NAMALWA (cell line): ENCODE data around the gene PDZD2.
"Not testable (repeated sequence)": the region's sequence is repeated elsewhere in the genome, so short reads cannot be mapped to it uniquely, and the experiment has no call there.

Experiments
- DNase-seq: peaks from one replicate; pipeline ENCODE4 v3.0.0-alpha.2; 2015; ENCODE audit warnings: low spot score

The PDZD2 gene

DNA sequence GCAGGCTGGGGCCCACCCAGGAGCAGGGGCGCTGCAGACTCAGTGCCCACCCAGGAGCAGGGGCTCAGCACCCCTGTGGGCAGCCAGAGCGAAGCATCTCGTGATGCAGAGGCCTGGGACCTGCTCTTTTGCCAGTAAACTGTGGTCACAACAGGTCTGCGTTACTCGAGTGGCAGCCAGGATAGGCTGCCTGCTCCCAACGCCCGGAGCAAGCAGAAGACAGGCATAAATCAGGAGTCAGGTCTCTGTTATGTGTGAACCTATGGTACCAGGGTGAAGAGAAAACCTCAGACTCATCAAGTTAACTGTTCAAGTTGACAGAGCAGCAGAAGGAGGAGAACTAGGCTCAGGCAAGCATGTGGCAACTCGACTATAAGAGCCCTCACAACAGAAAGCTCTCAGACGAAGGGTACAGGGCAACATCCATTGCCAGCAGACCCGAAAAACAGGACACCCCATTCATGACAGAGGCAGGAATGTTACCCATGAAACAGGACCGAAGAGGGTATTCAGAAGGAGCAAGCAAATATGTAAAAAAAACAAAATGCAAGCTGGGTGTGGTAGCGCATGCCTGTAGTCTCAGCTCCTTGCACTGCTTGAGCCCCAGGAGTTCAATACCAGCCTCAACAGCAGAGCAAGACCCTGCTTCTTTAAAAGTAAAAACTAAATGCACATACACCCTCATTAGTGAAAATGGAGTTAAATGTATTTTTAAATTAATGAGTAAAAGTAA lies 463.5 kb downstream of the PDZD2 start:
- no peak for DNase-seq

- no peak for DNase-seq
Observed at GRCh38 chr5:32103521-32103920, 464.6 kb downstream of the PDZD2 start.

DNA sequence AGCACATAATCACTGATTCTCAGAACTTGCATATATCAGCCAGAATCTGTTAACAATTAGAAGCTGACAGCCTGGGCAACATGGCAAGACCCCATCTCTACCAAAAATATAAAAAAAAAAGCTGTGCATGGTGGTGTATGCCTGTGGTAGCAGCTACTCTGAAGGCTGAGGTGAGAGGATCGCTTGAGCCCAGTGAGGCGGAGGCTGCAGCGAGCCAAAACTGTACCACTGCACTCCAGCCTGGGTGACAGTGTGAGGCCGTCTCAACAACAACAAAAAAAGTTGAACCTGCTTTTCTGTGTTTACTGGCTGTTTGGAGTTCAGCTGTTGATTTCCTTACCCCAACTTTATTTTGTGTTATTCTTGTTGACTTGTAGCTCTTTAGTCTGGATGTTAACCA lies 468.4 kb downstream of the PDZD2 start:
- DNase-seq: no peak

DNA sequence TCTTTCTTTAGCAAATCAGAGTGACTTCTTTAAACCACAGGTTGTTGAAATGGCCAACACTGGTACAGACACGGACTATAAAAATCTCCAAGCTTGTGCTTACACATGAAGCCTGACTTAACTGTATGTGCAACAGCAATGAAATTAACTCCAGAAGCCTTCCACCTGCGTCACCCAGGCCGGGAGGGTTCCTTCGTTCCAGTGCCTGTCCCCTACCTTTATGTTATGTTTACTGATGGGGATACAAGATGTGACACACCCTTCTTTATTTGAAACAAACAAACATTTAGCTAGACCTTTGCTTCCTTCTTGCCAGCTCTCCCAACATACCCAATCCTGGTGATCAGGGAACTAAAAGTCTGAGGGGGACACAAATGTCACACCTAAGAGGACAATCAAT lies 469.2 kb downstream of the PDZD2 start:
- DNase-seq: no peak

- DNase-seq: no peak
Observed at GRCh38 chr5:32109236-32109635, 470.3 kb downstream of the PDZD2 start.

GRCh38 chr5:32110111-32110696 lies 471.3 kb downstream of the PDZD2 start:
- no peak for DNase-seq

- DNase-seq: no peak
Observed at GRCh38 chr5:32115985-32116384, 477.1 kb downstream of the PDZD2 start.

- DNase-seq: no peak
Observed at GRCh38 chr5:32116574-32117313, 477.8 kb downstream of the PDZD2 start.

GRCh38 chr5:32118922-32119321 lies 480.0 kb downstream of the PDZD2 start:
- DNase-seq: not testable (repeated sequence)

DNA sequence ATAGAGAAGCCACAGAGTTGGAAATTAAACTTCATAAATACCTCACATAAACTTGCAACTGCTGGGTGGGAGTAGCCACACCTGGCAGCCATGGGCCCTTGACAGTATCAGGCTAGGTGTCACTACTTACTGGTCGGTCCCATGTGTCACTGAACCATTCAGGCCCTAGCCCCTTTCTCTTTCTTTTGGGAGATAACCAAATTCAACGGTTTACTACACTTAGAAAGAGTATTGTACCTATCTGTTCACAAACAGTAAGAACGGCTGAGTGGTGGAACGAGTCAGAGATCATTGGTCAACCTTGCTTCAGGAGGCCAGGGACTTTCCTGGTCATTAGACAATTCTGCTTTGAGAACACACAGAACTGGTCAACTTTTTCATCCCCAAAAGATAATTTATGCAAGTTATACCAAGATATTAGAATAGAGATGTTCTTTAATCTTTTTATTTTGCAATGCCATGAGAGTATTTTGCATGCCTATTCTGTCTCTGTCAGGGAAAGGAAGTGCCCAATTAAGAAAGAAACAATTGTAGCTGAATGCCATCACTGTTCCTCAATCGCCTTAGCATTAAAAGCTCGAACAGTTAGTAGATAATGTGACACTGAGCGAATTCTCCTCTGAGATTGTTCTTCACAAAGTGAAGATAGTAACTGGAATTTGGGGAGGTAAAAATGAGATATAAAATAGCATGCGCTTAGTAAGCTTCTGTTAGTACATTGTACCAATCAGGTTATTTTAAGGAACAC lies 484.3 kb downstream of the PDZD2 start:
- DNase-seq: no peak

DNA sequence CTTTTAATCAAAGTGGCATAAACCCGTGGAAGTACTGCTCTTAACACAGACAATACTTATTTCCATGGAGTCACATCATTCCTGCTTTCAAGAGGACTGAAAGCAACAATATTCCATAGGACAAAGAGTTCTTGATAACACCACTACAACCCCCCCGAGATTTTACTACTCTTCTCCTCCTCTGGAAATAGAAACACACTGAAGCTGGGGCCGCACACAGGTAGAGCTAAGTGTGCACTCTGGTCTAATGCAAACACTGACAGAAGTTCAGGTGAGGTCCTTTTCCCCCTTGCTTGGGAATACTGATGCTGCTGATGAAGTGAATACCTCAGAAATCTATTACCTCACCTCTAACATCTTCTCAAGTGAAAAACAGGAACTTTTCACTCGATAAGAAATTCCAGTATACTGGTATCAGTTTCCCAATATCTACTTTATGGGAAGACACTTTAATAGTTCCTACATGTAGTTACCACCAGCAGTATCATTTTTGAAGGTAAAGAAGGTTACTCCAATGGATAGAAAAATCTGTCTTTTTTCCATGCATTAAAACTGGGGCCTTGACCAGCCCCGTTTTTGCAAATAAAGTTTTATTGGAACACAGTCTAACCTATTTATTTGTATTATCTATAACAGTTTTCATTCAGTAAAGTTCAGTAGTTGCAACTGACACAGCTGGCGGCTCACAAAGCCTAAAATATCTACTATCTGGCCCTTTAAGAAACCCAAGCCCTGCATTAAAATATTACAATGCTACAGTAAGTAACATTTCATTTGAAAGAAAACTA lies 485.2 kb downstream of the PDZD2 start:
- DNase-seq: no peak

DNA sequence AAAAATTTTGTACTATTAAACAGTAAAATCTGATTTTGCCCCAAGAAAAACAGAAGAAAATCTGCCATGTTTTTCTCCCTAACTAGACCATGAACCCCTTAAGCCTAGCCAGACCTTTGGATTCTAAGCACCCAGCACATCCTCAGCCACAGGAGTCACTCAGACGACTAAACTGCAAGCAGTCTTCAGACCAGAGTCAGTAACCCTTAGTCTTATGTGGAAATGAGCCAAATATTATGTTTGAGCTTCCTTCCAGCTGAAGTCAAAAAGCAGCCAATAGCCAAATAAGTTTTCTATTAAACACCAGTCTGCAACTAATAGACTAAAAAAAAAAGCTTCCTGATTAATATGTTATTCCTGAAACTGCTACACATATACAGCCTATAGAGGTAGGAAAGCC lies 487.8 kb downstream of the PDZD2 start:
- DNase-seq: no peak

DNA sequence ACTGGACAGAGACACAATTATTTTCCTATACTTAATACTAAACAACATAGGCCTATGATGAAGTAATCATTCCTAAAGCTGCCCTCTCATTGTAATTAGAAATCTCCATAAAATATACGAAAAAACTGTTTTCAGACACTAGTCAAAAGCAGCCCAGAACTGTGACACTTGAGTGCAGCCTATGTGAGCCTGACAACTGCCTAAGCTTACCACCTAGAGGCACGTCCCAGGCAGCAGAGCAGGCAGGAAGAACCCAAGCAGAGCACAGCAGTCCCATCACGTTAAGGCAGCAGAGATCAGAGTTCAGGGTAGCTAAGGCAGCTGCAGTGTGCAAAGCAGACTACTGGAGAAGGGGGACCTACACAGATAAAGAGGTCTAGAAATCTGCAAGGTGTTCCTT lies 488.8 kb downstream of the PDZD2 start:
- DNase-seq: no peak

DNA sequence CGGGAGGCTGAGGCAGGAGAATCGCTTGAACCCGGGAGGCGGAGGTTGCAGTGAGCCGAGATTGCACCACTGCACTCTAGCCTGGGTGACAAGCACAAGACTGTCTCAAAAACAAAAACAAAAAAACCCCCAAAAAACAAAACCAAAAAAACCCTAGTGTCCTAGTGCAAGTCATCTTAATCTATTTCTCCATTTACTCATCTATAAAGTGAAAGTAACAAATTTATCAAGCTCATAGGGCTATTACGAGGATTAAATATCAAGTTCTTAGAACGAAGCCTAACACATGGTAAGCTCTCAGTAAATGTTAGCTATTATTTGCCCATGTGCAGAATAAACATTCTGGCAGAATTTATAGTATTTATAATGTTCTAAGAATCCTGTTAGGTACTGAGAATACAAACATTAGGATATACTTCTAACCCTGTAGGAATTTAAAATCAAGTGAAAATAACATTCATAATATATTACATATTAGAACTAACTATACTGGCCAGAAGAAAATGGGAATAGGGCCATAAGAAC lies 490.2 kb downstream of the PDZD2 start:
- DNase-seq: no peak

GRCh38 chr5:32130865-32131264 lies 491.9 kb downstream of the PDZD2 start:
- no peak for DNase-seq

GRCh38 chr5:32131604-32132003 lies 492.7 kb downstream of the PDZD2 start:
- DNase-seq: no peak

GRCh38 chr5:32132757-32133156 lies 493.8 kb downstream of the PDZD2 start:
- DNase-seq: no peak

DNA sequence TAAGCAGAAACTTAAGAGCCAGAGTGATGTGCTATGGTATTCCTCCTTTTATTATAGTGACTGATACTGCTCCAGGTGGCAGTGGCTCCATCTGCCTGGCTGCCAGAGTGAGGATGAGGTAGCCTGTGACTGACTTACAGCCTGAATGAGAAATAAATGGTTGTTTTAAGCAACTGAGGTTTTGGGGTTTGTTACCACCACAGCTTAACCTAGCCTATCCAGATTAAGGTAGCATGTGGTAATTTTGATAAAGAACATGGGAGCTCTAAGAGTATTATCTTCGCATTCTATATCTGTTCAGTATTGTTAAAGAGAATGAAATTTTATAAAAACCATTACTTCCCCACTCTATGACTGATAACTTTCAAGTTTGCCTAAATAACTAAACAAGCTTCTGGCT lies 496.2 kb downstream of the PDZD2 start:
- DNase-seq: no peak

DNA sequence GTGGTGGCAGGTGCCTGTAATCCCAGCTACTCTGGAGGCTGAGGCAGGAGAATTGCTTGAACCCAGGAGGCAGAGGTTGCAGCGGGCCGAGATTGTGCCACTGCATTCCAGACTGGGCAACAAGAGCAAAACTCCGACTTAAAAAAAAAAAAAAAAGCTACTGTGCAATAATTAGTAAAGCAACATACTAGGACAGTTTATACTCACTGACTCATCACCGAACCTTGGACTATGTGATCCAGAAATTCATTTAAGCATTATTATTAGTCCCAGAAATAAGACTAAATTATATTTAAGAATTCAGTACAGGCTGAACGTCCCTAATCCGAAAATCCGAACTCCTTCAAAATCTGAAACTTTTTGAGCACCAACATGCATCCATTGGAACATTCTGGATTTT lies 497.4 kb downstream of the PDZD2 start:
- no peak for DNase-seq

- no peak for DNase-seq
Observed at GRCh38 chr5:32138839-32139493, 500.0 kb downstream of the PDZD2 start.
